ENCODE results near the gene SLC25A41. TPM values are rescaled to one million over a fixed set of nuclear protein-coding genes. Genes with fewer than 3 reads are reported as not detected.
A peak's percentile ranks its signal among the peaks of the same experiment; 100 is the strongest.

The SLC25A41 gene
- total and polyA plus RNA-seq, 2 of the 13 experiments (the other 11 are each of a cell fraction or from before 2014, with no cell fraction given), result 0.33 to 0.95 TPM

DNA sequence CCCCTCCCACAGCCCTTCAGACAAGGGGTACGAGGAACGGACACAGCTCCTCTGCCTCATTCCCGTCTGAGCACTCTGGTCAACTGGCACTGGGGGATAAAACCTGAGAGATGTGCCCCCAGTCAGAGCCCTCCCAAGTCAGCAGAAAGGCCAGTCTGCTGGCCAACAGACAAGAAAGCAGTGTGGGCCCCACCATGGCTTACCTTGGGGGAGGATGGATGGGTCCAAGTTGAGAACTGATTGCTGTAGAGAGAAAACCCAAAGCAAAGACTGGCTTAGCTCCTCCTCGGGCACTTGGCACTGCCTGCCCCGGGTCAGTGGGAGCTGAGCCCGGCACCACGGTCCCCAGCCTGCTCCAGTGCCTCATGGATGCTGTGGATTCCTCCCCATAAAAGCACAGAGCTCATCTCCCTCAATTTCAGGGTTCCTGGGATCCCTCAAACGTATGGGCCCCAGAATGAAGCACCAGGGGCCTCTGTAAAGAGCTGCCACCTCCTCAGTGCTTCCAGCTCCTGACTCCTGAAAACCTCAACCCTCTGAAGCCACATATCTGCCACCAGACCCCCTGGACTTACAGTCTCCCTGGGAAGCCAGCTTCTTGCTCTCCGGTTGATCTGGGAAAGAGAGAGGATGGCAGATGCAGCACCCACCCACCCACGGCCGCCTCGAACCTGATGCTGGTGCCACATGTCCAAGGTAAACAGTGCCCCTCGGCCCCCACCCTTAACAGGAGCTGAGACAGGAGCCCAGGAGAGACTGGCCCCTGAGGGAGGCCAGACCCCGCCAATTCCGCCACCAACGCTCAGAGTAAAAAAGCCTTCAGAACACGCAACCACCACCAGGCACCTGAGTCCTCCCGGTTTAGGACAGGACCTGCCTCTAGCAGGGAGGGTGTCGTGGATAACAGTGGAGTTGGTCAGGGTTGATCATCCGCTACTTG lies 12.2 kb downstream of the SLC25A41 start:
- DNase-seq (ENCODE audit: low spot score) (no peak), ATAC-seq (no peak), FAIRE-seq (no peak)
- TF ChIP-seq, protein P1, sequence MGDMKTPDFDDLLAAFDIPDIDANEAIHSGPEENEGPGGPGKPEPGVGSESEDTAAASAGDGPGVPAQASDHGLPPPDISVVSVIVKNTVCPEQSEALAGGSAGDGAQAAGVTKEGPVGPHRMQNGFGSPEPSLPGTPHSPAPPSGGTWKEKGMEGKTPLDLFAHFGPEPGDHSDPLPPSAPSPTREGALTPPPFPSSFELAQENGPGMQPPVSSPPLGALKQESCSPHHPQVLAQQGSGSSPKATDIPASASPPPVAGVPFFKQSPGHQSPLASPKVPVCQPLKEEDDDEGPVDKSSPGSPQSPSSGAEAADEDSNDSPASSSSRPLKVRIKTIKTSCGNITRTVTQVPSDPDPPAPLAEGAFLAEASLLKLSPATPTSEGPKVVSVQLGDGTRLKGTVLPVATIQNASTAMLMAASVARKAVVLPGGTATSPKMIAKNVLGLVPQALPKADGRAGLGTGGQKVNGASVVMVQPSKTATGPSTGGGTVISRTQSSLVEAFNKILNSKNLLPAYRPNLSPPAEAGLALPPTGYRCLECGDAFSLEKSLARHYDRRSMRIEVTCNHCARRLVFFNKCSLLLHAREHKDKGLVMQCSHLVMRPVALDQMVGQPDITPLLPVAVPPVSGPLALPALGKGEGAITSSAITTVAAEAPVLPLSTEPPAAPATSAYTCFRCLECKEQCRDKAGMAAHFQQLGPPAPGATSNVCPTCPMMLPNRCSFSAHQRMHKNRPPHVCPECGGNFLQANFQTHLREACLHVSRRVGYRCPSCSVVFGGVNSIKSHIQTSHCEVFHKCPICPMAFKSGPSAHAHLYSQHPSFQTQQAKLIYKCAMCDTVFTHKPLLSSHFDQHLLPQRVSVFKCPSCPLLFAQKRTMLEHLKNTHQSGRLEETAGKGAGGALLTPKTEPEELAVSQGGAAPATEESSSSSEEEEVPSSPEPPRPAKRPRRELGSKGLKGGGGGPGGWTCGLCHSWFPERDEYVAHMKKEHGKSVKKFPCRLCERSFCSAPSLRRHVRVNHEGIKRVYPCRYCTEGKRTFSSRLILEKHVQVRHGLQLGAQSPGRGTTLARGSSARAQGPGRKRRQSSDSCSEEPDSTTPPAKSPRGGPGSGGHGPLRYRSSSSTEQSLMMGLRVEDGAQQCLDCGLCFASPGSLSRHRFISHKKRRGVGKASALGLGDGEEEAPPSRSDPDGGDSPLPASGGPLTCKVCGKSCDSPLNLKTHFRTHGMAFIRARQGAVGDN (CRISPR knock-in tag; IDR thresholded peaks at IDR 0.05), result peak; percentile 24; the same call in 1 of the 2 replicates
- TF ChIP-seq HOXA3 (CRISPR knock-in tag; IDR thresholded peaks at IDR 0.05), result no peak
- TF ChIP-seq, protein P2, sequence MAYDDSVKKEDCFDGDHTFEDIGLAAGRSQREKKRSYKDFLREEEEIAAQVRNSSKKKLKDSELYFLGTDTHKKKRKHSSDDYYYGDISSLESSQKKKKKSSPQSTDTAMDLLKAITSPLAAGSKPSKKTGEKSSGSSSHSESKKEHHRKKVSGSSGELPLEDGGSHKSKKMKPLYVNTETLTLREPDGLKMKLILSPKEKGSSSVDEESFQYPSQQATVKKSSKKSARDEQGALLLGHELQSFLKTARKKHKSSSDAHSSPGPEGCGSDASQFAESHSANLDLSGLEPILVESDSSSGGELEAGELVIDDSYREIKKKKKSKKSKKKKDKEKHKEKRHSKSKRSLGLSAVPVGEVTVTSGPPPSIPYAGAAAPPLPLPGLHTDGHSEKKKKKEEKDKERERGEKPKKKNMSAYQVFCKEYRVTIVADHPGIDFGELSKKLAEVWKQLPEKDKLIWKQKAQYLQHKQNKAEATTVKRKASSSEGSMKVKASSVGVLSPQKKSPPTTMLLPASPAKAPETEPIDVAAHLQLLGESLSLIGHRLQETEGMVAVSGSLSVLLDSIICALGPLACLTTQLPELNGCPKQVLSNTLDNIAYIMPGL (CRISPR knock-in tag; IDR thresholded peaks at IDR 0.05; ENCODE audit: borderline replicate concordance in 1 of 2, low read depth in 1 of 2), result no peak
- TF ChIP-seq ZKSCAN1 (IDR thresholded peaks at IDR 0.05; ENCODE audit: low read length), result no peak
- no peak for TF ChIP-seq XBP1 (CRISPR knock-in tag; IDR thresholded peaks at IDR 0.05)
- ChIA-PET POLR2A (interaction anchor here (1.1 kb wide), 1 partner anchor 81 kb away, joined by 3 read pairs; no protein-coding TSS in a partner anchor), CTCF (ENCODE audit: low intra/inter-chr PET ratio, low total read pairs) (no interaction called here)
- Histone ChIP-seq H3K79me2 (ENCODE audit: insufficient read depth, low read length) (peaks cover 52% of the 10 kb centered on the region), H3K27ac (ENCODE audit: extremely low read length, insufficient read depth, low read length) (no peak overlapping the region), H3K9me3 (ENCODE audit: low read length) (no peaks in the 10 kb centered on the region), H3K4me2 (ENCODE audit: low read depth, low read length) (peak overlapping the region; percentile 94; the same call in 1 of the 2 replicates), H3K9ac (ENCODE audit: insufficient read depth, low read depth, low read length) (0 out of 2 replicates have a peak overlapping the region, but pooled peaks have one; percentile 40), H4K20me1 (ENCODE audit: insufficient read depth, low read length) (peaks cover 51% of the 10 kb centered on the region), H3K4me3 (replicated peaks in 1 of 3; ENCODE audit: insufficient read depth in 1 of 3, low read depth in 2 of 3, low read length in 3 of 3) (no peak overlapping the region), H2AFZ (ENCODE audit: low read length) (no peak overlapping the region), H3K36me3 (replicated peaks in 1 of 2; ENCODE audit: control insufficient read depth in 1 of 2, insufficient read depth in 2 of 2, low read length in 2 of 2) (peaks cover 36 to 62% of the 10 kb centered on the region in 2 experiments), H3K27me3 (ENCODE audit: control insufficient read depth in 1 of 2, insufficient read depth in 2 of 2, low read length in 2 of 2) (no peaks in the 10 kb centered on the region; a peak in 1 of 5 replicates), H3K4me1 (ENCODE audit: insufficient read depth, low read length) (peaks cover 30% of the 10 kb centered on the region)
- 98% methylated on average over 6 of the region's 20 CpGs for WGBS (ENCODE audit: low lambda C conversion rate)
- in situ Hi-C loops (cut with HindIII; ENCODE audit: extremely low pct_ligation_motif_present, low pct_unique_long_range_greater_than_20kb), result no loop called here
- intact Hi-C loops (cut with micrococcal nuclease; ENCODE audit: unreplicated experiment), result no loop called here
- no TSS peak for BruUV-seq (replicated peaks)

Measured in HepG2 (cell line).